Nephron progenitor cell (in vitro differentiated cells): Measurements from ENCODE around the gene ACP1.

Source experiments
- DNase-seq: peaks from one replicate; pipeline ENCODE4 v3.0.0; 2021
- H3K27ac Mint-ChIP-seq: 2 replicates; pipeline ENCODE4 v1.8.0; 2021; ENCODE audit warnings: mild to moderate bottlenecking, moderate library complexity, mixed read lengths
- H3K27me3 Mint-ChIP-seq: 2 replicates; pipeline ENCODE4 v1.8.0; 2021; ENCODE audit warnings: mild to moderate bottlenecking, low read depth, mixed read lengths; ENCODE audit not compliant: poor library complexity
- H3K36me3 Mint-ChIP-seq: 2 replicates; pipeline ENCODE4 v1.8.0; 2021; ENCODE audit warnings: low read depth, mixed read lengths
- H3K4me1 Mint-ChIP-seq: 2 replicates; pipeline ENCODE4 v1.8.0; 2021; ENCODE audit warnings: mixed read lengths
- H3K4me3 Mint-ChIP-seq: 2 replicates; pipeline ENCODE4 v1.8.0; 2021; ENCODE audit warnings: mild to moderate bottlenecking, moderate library complexity, mixed read lengths
- H3K9me3 Mint-ChIP-seq: 2 replicates; pipeline ENCODE4 v1.8.0; 2021; ENCODE audit warnings: mild to moderate bottlenecking, moderate library complexity, mixed read lengths
- TF ChIP-seq, protein P1 (sequence below): fragments of 200-600 bp; sonication (generic); IDR thresholded peaks from 2 replicates; pipeline ENCODE4 v1.5.0; 2021; ENCODE audit warnings: antibody characterized with exemption

ACP1 gene

DNA sequence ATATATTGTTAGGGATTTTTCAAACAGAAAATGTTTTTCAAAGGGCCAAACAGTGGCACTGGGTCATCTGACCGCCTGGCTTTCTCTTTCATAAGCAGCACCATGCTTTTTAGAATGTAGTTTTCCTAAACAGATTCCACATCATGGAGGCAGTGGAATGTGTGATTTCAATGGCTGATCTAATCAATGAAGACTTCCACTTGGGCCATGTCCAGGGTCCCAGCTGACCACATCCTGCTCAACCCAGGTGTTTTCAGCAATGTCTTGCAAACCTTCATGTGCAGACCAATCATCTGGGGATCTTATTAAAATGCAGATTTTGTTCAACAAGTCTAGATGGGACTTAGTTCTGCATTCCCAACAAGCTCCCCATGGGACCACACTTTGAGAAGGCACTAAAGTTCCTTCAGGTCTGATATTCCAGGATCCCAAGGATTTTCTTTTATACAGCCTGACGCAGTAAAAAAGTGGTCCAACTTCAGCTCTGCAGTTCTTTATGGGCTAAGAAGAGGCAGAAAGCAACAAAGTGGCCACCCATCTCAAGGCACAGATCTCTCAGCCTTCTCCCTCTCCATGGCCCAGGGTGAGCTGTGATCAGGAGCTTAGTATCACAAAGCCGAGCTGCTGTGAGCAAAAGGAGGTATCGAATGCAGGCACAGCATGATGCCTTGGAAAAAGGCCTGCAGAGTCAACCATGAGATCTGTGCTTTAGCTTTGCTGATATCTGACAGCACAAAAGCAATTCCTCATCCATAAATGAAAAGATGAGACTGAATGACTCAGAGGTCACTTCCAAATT lies 19.4 kb downstream of the ACP1 start:
- no peak for DNase-seq
- H3K4me1 Mint-ChIP-seq, result peaks cover 11% of the 10 kb centered on the region
- H3K27ac Mint-ChIP-seq, result no peak overlapping the region
- peaks cover 18% of the 10 kb centered on the region for H3K36me3 Mint-ChIP-seq
- no peaks in the 10 kb centered on the region for H3K9me3 Mint-ChIP-seq
- H3K27me3 Mint-ChIP-seq, result peaks cover 45% of the 10 kb centered on the region
- TF ChIP-seq, protein P1, sequence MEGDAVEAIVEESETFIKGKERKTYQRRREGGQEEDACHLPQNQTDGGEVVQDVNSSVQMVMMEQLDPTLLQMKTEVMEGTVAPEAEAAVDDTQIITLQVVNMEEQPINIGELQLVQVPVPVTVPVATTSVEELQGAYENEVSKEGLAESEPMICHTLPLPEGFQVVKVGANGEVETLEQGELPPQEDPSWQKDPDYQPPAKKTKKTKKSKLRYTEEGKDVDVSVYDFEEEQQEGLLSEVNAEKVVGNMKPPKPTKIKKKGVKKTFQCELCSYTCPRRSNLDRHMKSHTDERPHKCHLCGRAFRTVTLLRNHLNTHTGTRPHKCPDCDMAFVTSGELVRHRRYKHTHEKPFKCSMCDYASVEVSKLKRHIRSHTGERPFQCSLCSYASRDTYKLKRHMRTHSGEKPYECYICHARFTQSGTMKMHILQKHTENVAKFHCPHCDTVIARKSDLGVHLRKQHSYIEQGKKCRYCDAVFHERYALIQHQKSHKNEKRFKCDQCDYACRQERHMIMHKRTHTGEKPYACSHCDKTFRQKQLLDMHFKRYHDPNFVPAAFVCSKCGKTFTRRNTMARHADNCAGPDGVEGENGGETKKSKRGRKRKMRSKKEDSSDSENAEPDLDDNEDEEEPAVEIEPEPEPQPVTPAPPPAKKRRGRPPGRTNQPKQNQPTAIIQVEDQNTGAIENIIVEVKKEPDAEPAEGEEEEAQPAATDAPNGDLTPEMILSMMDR, result no peak
- H3K4me3 Mint-ChIP-seq, result no peak overlapping the region

DNA sequence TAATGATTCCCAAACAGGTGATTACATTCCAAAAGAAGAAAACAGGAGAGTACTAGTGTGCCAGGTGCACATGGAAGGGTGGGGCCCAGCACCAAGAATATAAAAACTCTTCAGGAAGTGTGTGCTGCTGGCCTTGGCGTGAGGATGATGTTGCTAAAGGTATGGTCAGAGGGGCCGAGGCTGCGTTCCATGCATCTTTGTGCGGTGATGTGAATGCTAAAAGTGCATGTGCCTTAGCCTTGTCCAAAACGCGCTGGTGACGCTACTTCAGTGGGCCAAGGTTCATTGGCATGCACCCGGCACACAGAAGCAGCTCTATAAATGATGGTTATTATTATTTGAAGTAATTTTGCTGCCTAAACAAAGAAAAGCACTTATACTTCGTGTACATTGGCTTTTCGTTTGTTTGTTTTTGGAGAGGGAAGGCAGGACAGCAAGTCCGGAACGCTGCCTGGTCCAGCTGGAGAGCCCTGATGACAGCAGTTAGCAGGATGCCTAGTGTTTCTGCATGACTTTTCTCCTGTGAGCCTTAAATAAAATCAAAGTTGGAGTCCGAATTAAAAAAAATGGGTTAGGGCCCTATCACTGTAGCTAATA lies 20.2 kb downstream of the ACP1 start:
- H3K27ac Mint-ChIP-seq, result no peak overlapping the region
- H3K4me3 Mint-ChIP-seq, result no peak overlapping the region
- peaks cover 12% of the 10 kb centered on the region for H3K36me3 Mint-ChIP-seq
- H3K4me1 Mint-ChIP-seq, result peaks cover 11% of the 10 kb centered on the region
- TF ChIP-seq, protein P1, result no peak
- DNase-seq, result no peak
- H3K27me3 Mint-ChIP-seq, result peaks cover 53% of the 10 kb centered on the region
- H3K9me3 Mint-ChIP-seq, result no peaks in the 10 kb centered on the region

DNA sequence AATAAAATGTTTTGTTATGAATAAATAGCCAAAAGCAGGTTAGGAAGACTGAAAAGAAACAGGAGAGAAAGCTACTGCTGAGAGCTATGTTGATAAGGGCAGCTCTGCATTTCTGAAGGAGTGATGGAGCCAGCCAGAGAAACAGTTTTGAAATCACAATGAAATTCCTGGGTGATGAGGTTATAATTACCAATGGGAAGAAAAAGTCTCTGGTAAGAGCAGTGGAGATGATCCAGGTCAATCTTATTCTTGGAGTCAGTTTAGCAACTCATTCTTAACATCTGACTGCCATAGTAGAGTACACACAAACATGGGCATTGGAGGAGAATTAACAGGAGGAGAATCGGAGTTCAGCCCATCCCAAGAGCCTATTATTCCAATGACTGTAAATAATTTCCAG lies 20.8 kb downstream of the ACP1 start:
- H3K27ac Mint-ChIP-seq, result no peak overlapping the region
- peaks cover 58% of the 10 kb centered on the region for H3K27me3 Mint-ChIP-seq
- H3K4me3 Mint-ChIP-seq, result no peak overlapping the region
- DNase-seq, result no peak
- peaks cover 10% of the 10 kb centered on the region for H3K36me3 Mint-ChIP-seq
- no peaks in the 10 kb centered on the region for H3K9me3 Mint-ChIP-seq
- H3K4me1 Mint-ChIP-seq, result peaks cover 11% of the 10 kb centered on the region
- TF ChIP-seq, protein P1, result no peak

DNA sequence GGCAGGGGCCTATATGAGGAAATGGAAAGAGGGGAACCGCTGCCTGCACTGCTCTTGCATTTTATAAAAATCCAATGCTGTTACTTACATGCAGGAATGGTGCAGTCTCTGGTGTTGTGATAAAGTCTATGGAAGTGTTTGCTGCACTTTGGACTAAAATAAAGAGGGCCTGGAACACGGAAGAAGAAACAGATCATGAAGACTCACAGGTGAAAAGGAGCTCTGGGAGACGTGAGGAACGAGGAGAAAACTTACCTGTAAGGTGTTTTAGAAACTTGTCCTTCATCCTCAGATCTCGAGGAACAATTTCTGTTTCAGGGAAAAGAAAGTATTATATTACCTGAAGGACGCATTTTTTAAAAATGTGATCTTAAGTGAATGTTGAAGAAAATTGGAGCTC lies 21.3 kb downstream of the ACP1 start:
- no peaks in the 10 kb centered on the region for H3K9me3 Mint-ChIP-seq
- H3K27me3 Mint-ChIP-seq, result peaks cover 63% of the 10 kb centered on the region
- DNase-seq, result no peak
- H3K4me1 Mint-ChIP-seq, result peaks cover 11% of the 10 kb centered on the region
- TF ChIP-seq, protein P1, result no peak
- no peak overlapping the region for H3K27ac Mint-ChIP-seq
- H3K36me3 Mint-ChIP-seq, result peaks cover 10% of the 10 kb centered on the region
- H3K4me3 Mint-ChIP-seq, result no peak overlapping the region

DNA sequence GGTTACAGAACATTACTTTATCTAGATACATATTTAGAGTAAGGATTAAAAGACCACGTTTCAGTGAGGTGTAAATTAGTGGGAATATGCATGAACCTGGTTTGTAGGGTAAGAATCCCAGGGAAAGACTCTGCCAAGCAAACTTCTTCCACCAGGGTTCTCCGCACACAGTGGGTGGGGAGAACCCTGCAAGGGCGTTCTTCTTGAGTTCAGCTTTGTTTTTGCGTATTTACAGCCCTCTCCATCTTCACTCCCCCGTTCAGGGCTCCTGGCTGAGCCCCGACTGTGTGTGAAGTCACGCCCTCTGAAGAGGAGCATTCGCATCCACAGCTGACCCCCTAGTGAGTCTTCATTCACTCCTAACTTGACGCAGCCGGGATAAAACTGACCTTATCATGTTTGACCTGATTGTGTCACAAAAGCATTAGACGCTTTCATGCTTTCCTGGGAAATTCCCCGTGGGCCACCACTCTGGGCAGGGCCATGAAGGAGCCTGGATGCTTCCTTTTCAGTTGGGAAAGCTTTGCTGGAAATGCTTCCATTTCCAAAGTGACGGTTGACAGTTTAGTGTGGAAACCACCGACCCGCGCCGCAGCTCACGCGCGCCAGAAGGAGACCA lies 22.1 kb downstream of the ACP1 start:
- peaks cover 11% of the 10 kb centered on the region for H3K4me1 Mint-ChIP-seq
- H3K27me3 Mint-ChIP-seq, result peaks cover 69% of the 10 kb centered on the region

More for the DNA sequence above, 22.1 kb downstream of the ACP1 start:
- TF ChIP-seq, protein P1, result no peak
- Mint-ChIP-seq H3K27ac (no peak overlapping the region), H3K36me3 (peaks cover 2% of the 10 kb centered on the region), H3K9me3 (no peaks in the 10 kb centered on the region), H3K4me3 (peak overlapping the region; percentile 74)
- no peak for DNase-seq
